ENCODE measurements around the gene SYNDIG1L. TPM values are rescaled to one million over a fixed set of nuclear protein-coding genes. Genes with fewer than 3 reads are reported as not detected.

Gene SYNDIG1L
- polyA plus RNA-seq, 1 experiment, result not detected

GRCh38 chr14:74402401-74403251 lies 23.4 kb downstream of the SYNDIG1L start:
- Histone ChIP-seq H3K4me3 (ENCODE audit: low read depth, low read length) (no peak overlapping the region), H3K27ac (ENCODE audit: low read depth, low read length) (no peak overlapping the region), H3K27me3 (ENCODE audit: control insufficient read depth, insufficient read depth, low read length) (peaks cover 51% of the 10 kb centered on the region), H3K9me3 (ENCODE audit: control insufficient read depth, insufficient read depth, low read length) (no peaks in the 10 kb centered on the region; the same call in 1 of the 2 replicates)
- ChIA-PET POLR2A (no interaction called here), CTCF (no interaction called here)
- DNase-seq (ENCODE audit: low read depth, low spot score), result no peak
- TF ChIP-seq CTCF (IDR thresholded peaks at IDR 0.05; ENCODE audit: low read depth, low read length), result no peak

GRCh38 chr14:74401504-74402241 lies 24.3 kb downstream of the SYNDIG1L start:
- CTCF ChIA-PET, result no interaction called here
- H3K27ac ChIP-seq (ENCODE audit: low read depth, low read length), result no peak overlapping the region
- no peaks in the 10 kb centered on the region; the same call in 1 of the 2 replicates for H3K9me3 ChIP-seq (ENCODE audit: control insufficient read depth, insufficient read depth, low read length)
- TF ChIP-seq CTCF (IDR thresholded peaks at IDR 0.05; ENCODE audit: low read depth, low read length), result no peak
- no peak for DNase-seq (ENCODE audit: low read depth, low spot score)
- POLR2A ChIA-PET, result no interaction called here
- no peak overlapping the region for H3K4me3 ChIP-seq (ENCODE audit: low read depth, low read length)
- H3K27me3 ChIP-seq (ENCODE audit: control insufficient read depth, insufficient read depth, low read length), result peaks cover 45% of the 10 kb centered on the region

- ChIA-PET CTCF (no interaction called here), POLR2A (no interaction called here)
- Histone ChIP-seq H3K4me3 (ENCODE audit: low read depth, low read length) (no peak overlapping the region), H3K9me3 (ENCODE audit: control insufficient read depth, insufficient read depth, low read length) (no peaks in the 10 kb centered on the region; the same call in 1 of the 2 replicates), H3K27me3 (ENCODE audit: control insufficient read depth, insufficient read depth, low read length) (peaks cover 47% of the 10 kb centered on the region), H3K27ac (ENCODE audit: low read depth, low read length) (no peak overlapping the region)
- no peak for DNase-seq (ENCODE audit: low read depth, low spot score)
- no peak for TF ChIP-seq CTCF (IDR thresholded peaks at IDR 0.05; ENCODE audit: low read depth, low read length)
These were observed 25.0 kb downstream of the SYNDIG1L start for GRCh38 chr14:74400919-74401503.

- H3K9me3 ChIP-seq (ENCODE audit: control insufficient read depth, insufficient read depth, low read length), result no peaks in the 10 kb centered on the region; the same call in 1 of the 2 replicates
- H3K27ac ChIP-seq (ENCODE audit: low read depth, low read length), result no peak overlapping the region
- POLR2A ChIA-PET, result interaction anchor here (0.7 kb wide), 1 partner anchor 335 kb away, joined by 4 read pairs; no protein-coding TSS in a partner anchor
- peaks cover 54% of the 10 kb centered on the region for H3K27me3 ChIP-seq (ENCODE audit: control insufficient read depth, insufficient read depth, low read length)
- CTCF ChIA-PET, result no interaction called here
- no peak overlapping the region for H3K4me3 ChIP-seq (ENCODE audit: low read depth, low read length)
- peak; percentile 28; the same call in 1 of the 2 replicates for TF ChIP-seq CTCF (IDR thresholded peaks at IDR 0.05; ENCODE audit: low read depth, low read length)
- no peak for DNase-seq (ENCODE audit: low read depth, low spot score)
These were observed 25.9 kb downstream of the SYNDIG1L start for GRCh38 chr14:74400031-74400685.

Data from AG04450 (cell line).